Left lung (tissue), 10 donors: ENCODE measurements around the gene ATP2A1. TPM values are rescaled to one million over a fixed set of nuclear protein-coding genes. Genes with fewer than 3 reads are reported as not detected.
"Not testable (repeated sequence)": the region's sequence is repeated elsewhere in the genome, so short reads cannot be mapped to it uniquely, and the experiment has no call there.

Experiments
- ATAC-seq: fragments of 200-7000 bp; cut with Tn5 transposase; one replicate; pipeline ENCODE4 v1.9.1; 2020; ENCODE audit warnings: moderate library complexity
- DNase-seq, 4 donors: peaks; one replicate each; pipeline ENCODE4 v3.0.0-alpha.2; 2013 to 2020
- H3K27ac ChIP-seq, 2 donors: fragments of 200-600 bp; sonication (generic) in 1 of 2; one replicate each; pipeline versions ENCODE4 v1.5.0 to v1.8.0; 2020 to 2021
- H3K27me3 ChIP-seq, 2 donors: fragments of 200-600 bp; sonication (generic) in 1 of 2; one replicate each; pipeline versions ENCODE4 v1.5.0 to v1.8.0; 2020 to 2021
- H3K36me3 ChIP-seq, 2 donors: fragments of 200-600 bp; sonication (generic) in 1 of 2; one replicate each; pipeline versions ENCODE4 v1.5.0 to v1.8.0; 2020 to 2021
- H3K4me1 ChIP-seq, 2 donors: fragments of 200-600 bp; one replicate each; pipeline ENCODE4 v1.8.0; 2021
- H3K4me3 ChIP-seq, 2 donors: fragments of 200-600 bp; sonication (generic) in 1 of 2; one replicate each; pipeline versions ENCODE4 v1.5.0 to v1.8.0; 2020 to 2021; ENCODE audit warnings: mild to moderate bottlenecking in 1 of 2
- H3K9me3 ChIP-seq, 2 donors: fragments of 200-600 bp; sonication (generic) in 1 of 2; one replicate each; pipeline versions ENCODE4 v1.5.0 to v1.8.0; 2020 to 2021
- CTCF ChIP-seq, 2 donors: fragments of 200-600 bp; sonication (generic) in 1 of 2; IDR thresholded peaks; one replicate each; pipeline versions ENCODE4 v1.5.0 to v1.8.0; 2021; ENCODE audit warnings: antibody characterized with exemption in 2 of 2
- intact Hi-C, 2 donors: fragments of 100-400 bp; cut with DNase I; formaldehyde crosslinking; loops; one replicate each; pipeline versions ENCODE4 v1.11.2 to v1.14.2; 2022
- polyA plus RNA-seq, 6 donors: library from polyadenylated mRNA; unstranded; fragments of 120-200 nt; gene quantifications; one replicate each; pipeline ENCODE4 v1.2.1, GENCODE V29; 2013; ENCODE audit not compliant: insufficient read length in 6 of 6
- total RNA-seq, 2 donors: library from RNA; stranded (reverse); fragmentation: NEBNext Ultra II Directional; extraction: Animal tissue kit (Norgen Biotek cat#: 25700); gene quantifications; one replicate each; pipeline ENCODE4 v1.2.1, GENCODE V29; 2021
- donor health status: DM: no; HTN: yes; CAD: no.
- donor health status: DM: no; HTN: no; CAD: no.

ATP2A1 gene
- total and polyA plus RNA-seq, 8 donors, result 0.38 to 3.1 (median 2.5) TPM

- no peak overlapping the region for H3K4me3 ChIP-seq
- intact Hi-C loops, result no loop called here
These were observed 12.4 kb upstream of the ATP2A1 start for GRCh38 chr16:28865722-28866453.

GRCh38 chr16:28866454-28866804 lies 11.9 kb upstream of the ATP2A1 start:
- Histone ChIP-seq H3K27ac (no peak overlapping the region), H3K9me3 (no peaks in the 10 kb centered on the region), H3K4me3 (no peak overlapping the region), H3K36me3 (peaks cover 0 to 54% of the 10 kb centered on the region in 2 donors), H3K4me1 (peaks cover 9 to 32% of the 10 kb centered on the region in 2 donors), H3K27me3 (no peaks in the 10 kb centered on the region)
- no peak for TF ChIP-seq CTCF (IDR thresholded peaks at IDR 0.05)
- ATAC-seq, result no peak
- intact Hi-C loops, result no loop called here
- no peak for DNase-seq

More at GRCh38 chr16:28865722-28866453, 12.4 kb upstream of the ATP2A1 start:
- H3K27ac ChIP-seq, result no peak overlapping the region
- no peaks in the 10 kb centered on the region for H3K9me3 ChIP-seq
- H3K4me1 ChIP-seq, result peaks cover 9 to 32% of the 10 kb centered on the region in 2 donors
- no peak for TF ChIP-seq CTCF (IDR thresholded peaks at IDR 0.05)
- peaks cover 0 to 48% of the 10 kb centered on the region in 2 donors for H3K36me3 ChIP-seq
- DNase-seq (no peak), ATAC-seq (no peak)
- H3K27me3 ChIP-seq, result no peaks in the 10 kb centered on the region

- H3K4me1 ChIP-seq, result peaks cover 9 to 28% of the 10 kb centered on the region in 2 donors
- H3K36me3 ChIP-seq, result peaks cover 0 to 62% of the 10 kb centered on the region in 2 donors
- intact Hi-C loops, result no loop called here
- H3K27me3 ChIP-seq, result no peaks in the 10 kb centered on the region
- DNase-seq (no peak), ATAC-seq (no peak)
- H3K9me3 ChIP-seq, result no peaks in the 10 kb centered on the region
- H3K4me3 ChIP-seq, result no peak overlapping the region
- no peak overlapping the region for H3K27ac ChIP-seq
- no peak for TF ChIP-seq CTCF (IDR thresholded peaks at IDR 0.05)
These were observed 11.0 kb upstream of the ATP2A1 start for GRCh38 chr16:28867241-28867640.

- H3K4me3 ChIP-seq, ATAC-seq, intact Hi-C loops, DNase-seq, H3K27ac ChIP-seq, H3K9me3 ChIP-seq, H3K27me3 ChIP-seq: not testable (repeated sequence)
- Histone ChIP-seq H3K4me1 (peaks cover 9 to 24% of the 10 kb centered on the region in 2 donors), H3K36me3 (peaks cover 0 to 66% of the 10 kb centered on the region in 2 donors)
These were observed 10.6 kb upstream of the ATP2A1 start for GRCh38 chr16:28867646-28868045.

GRCh38 chr16:28869201-28869600 lies 9.1 kb upstream of the ATP2A1 start:
- no peaks in the 10 kb centered on the region for H3K9me3 ChIP-seq
- DNase-seq (no peak), ATAC-seq (no peak)
- peaks cover 0 to 82% of the 10 kb centered on the region in 2 donors for H3K36me3 ChIP-seq
- peaks cover 9 to 18% of the 10 kb centered on the region in 2 donors for H3K4me1 ChIP-seq
- no peak for TF ChIP-seq CTCF (IDR thresholded peaks at IDR 0.05)
- no peaks in the 10 kb centered on the region for H3K27me3 ChIP-seq
- intact Hi-C loops, result no loop called here
- no peak overlapping the region for H3K27ac ChIP-seq
- no peak overlapping the region for H3K4me3 ChIP-seq

GRCh38 chr16:28872952-28873351 lies 5.3 kb upstream of the ATP2A1 start:
- TF ChIP-seq CTCF (IDR thresholded peaks at IDR 0.05), result no peak
- ATAC-seq (no peak), DNase-seq (no peak)
- Histone ChIP-seq H3K27ac (no peak overlapping the region), H3K27me3 (no peaks in the 10 kb centered on the region), H3K36me3 (peaks cover 0 to 70% of the 10 kb centered on the region in 2 donors), H3K4me1 (no peaks in the 10 kb centered on the region), H3K4me3 (no peak overlapping the region), H3K9me3 (no peaks in the 10 kb centered on the region)
- intact Hi-C loops, result no loop called here
